Activated CD4-positive, CD25-positive, alpha-beta regulatory T cell treated with anti-CD3 and anti-CD28 coated beads, Interleukin-2, amount 50 U/mL, for 16 hours (primary cell): ENCODE data around the gene NDUFA12.

Experiments used
- DNase-seq: peaks from one replicate; pipeline ENCODE4 v3.0.0-alpha.2; 2020; ENCODE audit warnings: low read depth, low spot score

Gene NDUFA12

DNA sequence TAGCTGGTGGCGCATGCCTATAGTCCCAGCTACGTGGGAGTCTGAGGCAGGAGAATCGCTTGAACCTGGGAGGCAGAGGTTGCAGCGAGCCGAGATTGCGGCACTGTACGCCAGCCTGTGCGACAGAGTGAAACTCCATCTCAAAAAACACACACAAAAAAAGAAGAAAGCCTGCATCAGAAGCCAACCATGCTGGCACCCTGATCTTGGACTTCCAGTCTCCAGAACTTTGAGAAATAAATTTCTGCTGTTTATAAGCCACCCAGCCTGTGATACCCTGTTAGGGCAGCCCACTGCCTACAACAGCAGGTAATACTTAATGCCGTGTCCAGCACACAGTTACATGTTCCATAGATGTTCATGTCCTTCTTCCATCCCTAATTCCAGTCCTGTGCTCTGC lies 62.7 kb downstream of the NDUFA12 start:
- no peak for DNase-seq

GRCh38 chr12:94938583-94938982 lies 64.9 kb downstream of the NDUFA12 start:
- DNase-seq: no peak

DNA sequence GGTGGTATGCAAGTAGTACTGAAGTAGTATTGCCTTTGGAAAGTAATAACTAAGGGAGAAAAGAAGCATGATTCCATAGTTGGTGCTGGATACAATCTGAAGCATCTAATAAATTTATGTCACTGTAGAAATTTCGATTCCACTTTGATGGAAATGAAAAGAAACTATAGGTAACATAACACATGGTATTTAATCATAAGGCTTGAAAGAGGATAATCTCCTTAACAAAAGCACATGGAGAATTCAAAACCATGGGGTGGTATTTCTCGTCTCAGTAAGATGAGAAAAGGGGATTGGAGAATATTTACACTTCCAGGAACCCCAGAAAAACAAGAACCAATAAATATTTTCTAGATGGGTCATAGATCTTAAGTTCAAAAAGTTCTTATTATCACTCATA lies 72.7 kb downstream of the NDUFA12 start:
- no peak for DNase-seq

DNA sequence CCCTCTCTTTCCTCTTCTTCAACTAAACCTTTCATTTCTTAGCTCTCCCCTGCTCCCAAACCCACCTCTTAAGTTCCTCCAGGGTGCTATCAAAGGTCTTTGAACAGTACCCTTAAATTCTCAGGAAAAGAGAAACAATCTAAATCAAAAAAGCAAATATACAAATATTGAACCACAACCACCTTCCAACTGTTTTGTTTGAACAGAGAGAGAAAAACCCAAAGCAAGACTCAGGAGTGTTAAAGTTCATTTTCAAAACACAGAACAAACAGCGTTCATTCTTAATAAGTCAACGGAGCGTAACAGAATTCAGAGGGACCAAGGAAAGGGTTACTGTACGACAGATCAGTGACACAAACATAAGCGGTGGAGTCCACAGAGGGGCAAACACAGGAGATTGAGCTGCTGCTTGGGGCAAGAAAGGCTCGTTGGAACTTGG lies 73.3 kb downstream of the NDUFA12 start:
- DNase-seq: no peak

DNA sequence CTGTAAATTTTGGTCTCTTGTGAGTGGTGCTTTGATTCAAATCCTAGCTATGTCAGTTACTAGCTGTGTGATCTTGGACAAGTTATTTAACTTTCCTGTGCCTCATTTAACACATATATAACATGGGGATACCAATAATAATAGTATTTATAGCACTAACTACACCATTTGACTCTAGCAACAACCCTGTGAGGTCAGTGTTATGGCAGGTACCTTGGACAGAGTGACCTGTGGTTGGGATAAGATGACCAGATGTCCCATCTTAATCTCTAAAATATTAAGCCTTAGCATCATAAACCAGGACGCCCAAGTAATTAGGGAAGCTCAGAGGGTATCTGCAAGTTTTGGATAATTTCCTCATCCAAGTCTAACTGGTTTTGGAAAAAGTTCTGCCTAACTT lies 73.7 kb downstream of the NDUFA12 start:
- no peak for DNase-seq

GRCh38 chr12:94925729-94926128 lies 77.8 kb downstream of the NDUFA12 start:
- DNase-seq: no peak

DNA sequence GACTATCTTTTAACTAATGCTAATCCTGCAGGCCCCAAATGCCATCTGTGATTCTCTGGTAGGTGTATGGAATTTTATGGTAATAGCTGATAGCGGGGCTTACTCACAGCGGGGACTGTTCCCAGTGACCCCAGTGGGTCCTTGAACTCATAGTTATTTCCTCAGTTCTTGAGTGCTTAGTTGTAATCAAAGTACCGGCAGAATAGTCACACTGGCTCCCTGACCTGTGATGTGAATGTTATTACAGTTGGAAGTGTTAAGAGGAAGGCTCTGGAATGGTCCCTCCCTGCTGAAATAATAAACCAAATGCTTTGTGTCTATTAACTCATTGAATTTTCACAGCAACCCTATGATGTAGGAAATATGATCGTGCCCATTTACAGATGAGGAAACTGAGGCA lies 78.3 kb downstream of the NDUFA12 start:
- no peak for DNase-seq

- no peak for DNase-seq
Observed at GRCh38 chr12:94922561-94922960, 80.9 kb downstream of the NDUFA12 start.
